Activated T-cell treated with anti-CD3 and anti-CD28 coated beads, Interleukin-2, amount 50 U/mL, for 1 hour (primary cell): ENCODE measurements around the gene MBD1.
"Not testable (repeated sequence)": the region's sequence is repeated elsewhere in the genome, so short reads cannot be mapped to it uniquely, and the experiment has no call there.

Experiments used
- DNase-seq: peaks from one replicate; pipeline ENCODE4 v3.0.0-alpha.2; 2020

Gene MBD1

DNA sequence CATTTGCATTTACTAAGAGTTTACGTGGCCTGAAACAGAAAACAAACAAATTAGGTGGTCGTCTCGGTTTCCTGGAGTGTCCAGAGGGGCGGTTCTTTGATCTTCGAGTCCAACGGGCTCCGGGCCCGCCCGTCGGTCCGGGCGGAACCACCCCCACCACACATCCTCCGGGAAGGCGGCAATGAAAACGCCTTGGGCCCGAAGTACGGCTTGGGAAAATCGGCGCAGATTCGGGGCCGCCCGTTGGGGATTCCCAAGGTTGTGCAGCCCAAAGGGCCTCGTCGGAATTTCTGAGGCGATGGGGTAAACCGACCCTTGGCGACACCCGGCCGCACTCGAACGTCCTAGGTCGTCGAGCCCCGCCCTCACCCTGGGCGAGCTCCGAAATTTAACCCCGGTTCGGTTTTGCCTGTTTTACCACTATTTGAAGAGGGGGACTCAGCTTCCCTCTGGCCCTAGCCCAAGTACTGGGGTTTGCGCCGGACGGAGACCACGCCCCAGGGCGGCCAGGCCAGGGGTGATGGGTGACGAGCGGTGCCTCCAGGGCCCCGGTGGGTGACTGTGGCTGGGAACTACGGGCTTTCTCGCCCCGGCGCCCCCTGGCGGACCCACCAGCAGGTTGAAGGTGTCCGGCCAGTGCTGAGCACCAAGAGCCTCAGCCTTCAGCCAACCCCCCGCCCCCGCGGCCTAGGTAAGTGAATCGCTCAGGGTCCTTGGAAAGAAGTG is 13.1 kb downstream of the MBD1 start:
- peak; percentile 81 for DNase-seq

DNA sequence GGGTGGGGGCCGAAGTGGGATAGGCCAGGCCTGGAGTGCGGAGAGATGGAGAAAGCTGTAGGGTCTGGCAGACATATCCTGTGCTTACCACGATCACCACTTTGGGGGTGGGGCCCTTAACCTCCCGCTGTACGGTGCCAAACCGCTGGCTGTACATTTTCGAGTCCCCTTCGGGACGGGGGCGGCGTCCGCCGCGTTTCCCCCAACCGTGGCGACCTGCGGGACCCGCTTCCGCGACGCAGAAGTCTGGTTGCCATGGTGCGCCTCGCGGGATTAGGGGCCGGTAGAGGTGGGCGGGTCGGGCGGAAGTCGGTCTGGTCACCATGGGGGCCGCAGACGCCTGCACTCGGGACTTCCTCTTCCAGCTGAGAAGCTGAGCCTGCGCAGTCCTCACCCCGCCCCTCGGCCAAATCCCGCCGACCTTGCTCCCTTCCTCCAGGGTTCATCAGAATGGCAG is 15.0 kb downstream of the MBD1 start, which contains the start of gene CFAP53:
CFAP53 (minus strand) TSS at position 248 of the 457 bp plus-strand sequence; CDS start at position 157, 91 bp downstream.
- DNase-seq = peak; percentile 78

DNA sequence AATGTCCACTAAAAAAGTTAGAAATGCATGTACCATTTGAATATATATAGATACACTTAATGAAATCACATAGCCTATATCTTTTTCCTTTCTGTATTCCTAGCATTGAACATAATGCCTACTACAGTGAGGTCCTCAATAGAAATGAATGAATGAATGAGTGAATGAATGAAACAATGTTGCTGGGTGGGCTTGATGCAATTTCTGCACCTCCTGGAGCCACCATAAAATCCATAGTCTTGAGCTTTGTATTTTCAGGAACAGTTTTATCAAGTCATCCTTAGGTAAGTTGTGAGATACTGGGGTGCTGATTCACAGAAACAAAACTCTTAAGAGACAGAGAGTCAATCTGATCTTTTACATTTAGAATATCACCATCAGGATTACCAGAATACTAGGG is 18.3 kb downstream of the MBD1 start:
- DNase-seq = no peak

DNA sequence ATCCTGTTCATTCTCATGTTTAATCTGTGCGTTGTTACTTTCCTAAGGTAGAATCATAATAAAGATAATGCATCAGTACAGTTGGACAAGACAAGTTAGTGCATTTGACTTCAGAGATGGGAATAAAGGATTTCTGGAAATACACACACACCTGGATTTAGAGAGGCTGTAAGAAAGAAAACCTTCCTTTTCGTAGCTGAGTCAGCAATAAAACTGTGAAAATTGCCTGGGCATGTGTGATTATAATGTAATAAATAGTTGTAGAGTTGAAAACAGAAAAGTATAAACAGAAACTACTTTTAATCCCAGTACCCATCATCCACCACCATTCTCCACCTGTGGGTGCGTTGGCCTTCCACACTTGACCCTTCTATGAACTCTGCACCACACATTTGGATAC is 30.4 kb downstream of the MBD1 start:
- DNase-seq = no peak

DNA sequence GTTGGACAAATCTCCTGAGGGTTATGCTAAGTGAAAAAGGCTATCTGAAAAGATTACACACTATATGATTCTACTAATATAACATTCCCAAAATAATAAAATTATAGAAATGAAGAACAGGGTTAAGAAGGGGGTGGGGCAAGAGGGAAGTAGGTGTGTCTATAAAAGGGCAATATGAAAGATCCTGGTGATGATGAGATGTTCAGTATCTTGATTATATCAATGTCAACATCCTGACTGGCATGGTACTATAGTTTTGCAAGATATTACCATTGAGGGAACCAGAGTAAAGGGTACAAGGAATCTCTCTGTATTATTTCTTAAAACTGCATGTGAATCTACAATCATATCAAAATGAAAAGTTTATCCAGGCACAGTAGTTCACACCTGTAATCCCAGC is 31.7 kb downstream of the MBD1 start:
- no peak for DNase-seq

DNA sequence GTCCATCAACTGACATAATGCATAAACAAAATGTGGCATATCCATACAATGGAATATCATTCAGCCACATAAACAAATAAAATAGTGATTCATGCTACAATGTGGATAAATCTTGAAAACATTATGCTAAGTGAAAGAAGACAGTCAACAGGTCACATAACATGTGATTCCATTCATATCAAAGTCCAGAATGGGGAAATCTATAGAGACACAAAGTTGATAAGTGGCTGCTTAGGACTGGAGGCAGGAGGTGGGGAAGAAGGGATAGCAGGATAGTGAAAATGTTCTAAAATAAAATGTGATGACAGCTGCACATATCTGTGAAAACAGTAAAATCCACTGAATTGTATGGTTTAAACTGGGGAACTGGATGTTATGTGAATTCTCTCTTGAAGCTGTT is 33.8 kb downstream of the MBD1 start:
- no peak for DNase-seq

DNA sequence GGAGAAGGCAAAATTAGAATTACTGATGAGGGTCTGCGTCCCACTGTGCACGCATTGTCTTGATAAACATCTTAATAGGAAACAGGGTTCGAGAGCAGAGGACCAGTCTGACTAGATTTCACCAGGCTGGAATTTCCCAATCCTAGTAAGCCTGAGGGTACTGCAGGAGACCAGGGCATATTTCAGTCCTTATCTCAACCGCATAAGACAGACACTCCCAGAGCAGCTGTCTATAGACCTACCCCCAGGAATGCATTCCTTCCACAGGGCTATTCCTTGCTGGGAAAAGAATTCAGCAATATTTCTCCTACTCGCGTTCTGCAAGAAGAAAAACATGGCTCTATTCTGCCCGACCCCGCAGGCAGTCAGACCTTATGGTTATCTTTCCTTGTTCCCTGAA is 39.6 kb downstream of the MBD1 start:
- DNase-seq = not testable (repeated sequence)

DNA sequence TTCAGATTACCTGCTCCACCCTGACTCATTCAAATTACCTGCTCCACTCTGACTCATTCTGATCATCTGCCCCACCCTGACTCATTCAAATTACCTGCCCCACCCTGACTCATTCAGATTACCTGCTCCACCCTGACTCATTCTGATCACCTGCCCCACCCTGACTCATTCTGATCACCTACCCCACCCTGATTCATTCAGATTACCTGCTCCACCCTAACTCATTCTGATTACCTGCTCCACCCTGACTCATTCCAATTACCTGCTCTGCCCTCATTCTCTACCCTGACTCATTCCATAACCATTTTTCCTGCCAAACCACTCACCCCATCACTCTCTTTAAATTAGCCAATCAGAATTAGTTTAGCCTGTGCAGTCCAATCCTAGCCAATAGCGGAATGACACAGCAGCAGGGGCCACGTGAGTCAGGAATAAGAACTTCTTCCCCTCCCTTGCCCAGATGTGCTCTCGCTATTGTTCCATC is 41.2 kb downstream of the MBD1 start:
- DNase-seq = no peak

DNA sequence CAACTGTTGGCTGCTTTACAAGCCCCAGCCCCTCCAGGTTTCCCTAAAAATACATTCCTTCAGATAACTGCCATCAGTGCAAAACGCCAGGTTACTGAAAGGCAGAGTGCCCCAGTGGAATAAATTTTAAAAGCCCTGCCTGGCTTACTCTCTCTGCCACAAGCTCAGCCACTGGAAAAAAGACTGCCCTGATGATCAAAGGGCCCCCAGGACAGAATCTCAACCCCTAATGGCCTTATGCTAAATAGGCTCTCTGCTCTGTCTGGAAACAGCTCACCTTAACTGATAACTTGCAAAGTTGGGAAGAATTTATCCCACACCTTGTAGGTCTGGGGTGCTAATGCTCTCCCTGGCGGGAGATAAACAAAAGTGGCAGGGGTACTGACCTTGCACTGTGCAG is 48.9 kb downstream of the MBD1 start:
- DNase-seq = no peak

DNA sequence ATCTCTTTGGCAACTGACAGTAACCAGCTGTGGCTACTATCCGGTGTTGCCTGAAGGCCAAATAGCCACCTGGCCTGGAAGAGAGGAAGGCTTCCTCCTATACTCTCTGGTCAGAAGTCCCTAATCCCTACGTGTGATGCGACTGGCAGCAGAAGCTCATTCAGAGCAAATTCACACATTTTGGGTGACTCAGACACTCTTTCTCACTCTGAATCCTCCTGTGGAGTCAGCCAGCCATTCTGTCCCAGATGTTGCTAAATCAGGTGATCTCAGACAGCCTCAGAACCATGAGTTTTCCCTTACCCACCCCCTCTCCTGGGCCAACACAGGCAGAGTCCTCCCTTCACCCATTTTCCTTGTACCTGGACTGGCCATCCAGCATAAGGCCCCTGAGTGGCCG is 49.7 kb downstream of the MBD1 start:
- no peak for DNase-seq

DNA sequence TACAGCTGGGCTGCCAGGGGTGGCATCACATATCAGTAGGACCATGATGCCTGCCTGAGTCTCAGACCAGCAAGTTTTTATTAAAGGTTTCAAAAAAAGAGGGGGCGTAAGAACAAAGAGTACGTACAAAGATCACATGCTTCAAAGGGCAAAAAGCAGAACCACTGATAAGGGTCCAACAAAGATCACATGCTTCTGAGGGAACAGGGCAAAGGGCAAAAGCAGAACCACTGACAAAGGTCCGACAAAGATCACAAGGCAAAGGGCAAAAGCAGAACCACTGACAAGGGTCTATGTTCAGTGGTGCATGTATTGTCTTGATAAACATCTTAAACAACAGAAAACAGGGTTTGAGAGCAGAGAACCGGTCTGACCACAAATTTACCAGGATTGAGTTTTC is 61.1 kb downstream of the MBD1 start:
- not testable (repeated sequence) for DNase-seq
